Uterus (tissue), 2 donors: Measurements from ENCODE around the gene SFXN5.

Source experiments
- CTCF ChIP-seq, 4 experiments: fragments of 200-600 bp in 2 of 4; fragments of 450-650 bp in 2 of 4; sonication (generic) in 2 of 4; IDR thresholded peaks; one replicate each; pipeline ENCODE4 v1.5.1; 2016 to 2019; ENCODE audit warnings: antibody characterized with exemption in 4 of 4, mild to moderate bottlenecking in 2 of 4, moderate library complexity in 1 of 4
- POLR2A ChIP-seq, 2 donors: fragments of 450-650 bp; IDR thresholded peaks; one replicate each; pipeline ENCODE4 v1.6.1; 2016; ENCODE audit warnings: antibody characterized with exemption in 2 of 2, mild to moderate bottlenecking in 1 of 2, moderate library complexity in 1 of 2

GRCh38 chr2:73117441-73117840 lies 45.9 kb upstream of the SFXN5 start:
- TF ChIP-seq CTCF (IDR thresholded peaks at IDR 0.05), result no peak
- TF ChIP-seq POLR2A (IDR thresholded peaks at IDR 0.05), result no peak
